GM20431 (cell line): ENCODE results near the gene EVL.

Source experiments
- in situ Hi-C: fragments of 300-500 bp; cut with MseI, MboI; formaldehyde crosslinking; loops from one replicate; pipeline ENCODE4 v1.15.0; 2020; ENCODE audit warnings: low sequenced_read_pairs; ENCODE audit not compliant: unreplicated experiment

Gene EVL

DNA sequence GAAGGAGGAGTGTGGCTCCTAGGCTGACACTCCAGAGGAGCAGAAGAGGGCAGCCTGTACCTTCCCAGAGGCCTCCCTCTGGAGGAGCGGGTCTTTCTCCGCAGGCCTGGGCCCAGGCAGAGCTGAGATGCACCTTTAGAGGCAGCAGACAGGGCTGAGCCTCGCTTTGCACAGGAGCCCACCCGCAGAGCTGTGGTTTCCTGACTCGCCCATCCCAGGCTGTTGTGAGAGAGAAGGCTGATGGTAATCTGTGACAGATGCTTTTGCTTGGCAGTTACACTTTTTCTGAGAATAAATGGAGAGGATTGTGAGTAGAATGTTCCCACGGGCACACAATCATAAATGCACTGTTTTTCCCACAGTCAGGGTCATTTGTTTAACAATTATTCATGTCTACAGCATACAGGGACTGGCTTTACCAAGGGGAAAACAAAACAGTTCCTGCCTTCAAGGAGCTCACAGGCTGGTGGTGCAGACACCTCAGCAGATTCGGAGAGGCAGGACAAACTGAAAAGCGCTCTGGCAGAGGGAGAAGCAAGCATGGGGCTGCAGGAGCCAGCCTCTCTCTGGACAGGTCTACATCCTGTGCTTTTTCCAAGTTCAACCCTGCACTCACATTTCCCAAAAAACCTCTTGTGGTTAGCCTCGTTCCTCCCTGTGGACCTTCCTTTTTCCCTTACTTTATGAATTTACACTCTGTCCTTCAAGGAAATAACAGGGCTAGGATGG is 13.9 kb downstream of the EVL start:
- in situ Hi-C loops: no loop called here

DNA sequence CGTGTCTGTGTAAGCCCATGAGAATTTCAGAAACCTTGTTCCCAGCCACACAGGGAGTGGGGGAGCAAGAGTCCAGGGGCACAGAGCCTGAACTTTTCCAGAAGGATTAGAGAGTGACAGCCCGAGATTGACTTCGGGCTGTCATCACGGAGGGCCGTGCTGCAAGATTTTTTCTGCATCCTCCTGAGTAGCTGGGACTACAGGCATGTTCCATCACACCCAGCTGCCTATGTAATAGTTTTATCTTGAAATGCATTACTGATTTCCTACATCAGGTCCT is 14.4 kb downstream of the EVL start:
- in situ Hi-C loops: no loop called here

DNA sequence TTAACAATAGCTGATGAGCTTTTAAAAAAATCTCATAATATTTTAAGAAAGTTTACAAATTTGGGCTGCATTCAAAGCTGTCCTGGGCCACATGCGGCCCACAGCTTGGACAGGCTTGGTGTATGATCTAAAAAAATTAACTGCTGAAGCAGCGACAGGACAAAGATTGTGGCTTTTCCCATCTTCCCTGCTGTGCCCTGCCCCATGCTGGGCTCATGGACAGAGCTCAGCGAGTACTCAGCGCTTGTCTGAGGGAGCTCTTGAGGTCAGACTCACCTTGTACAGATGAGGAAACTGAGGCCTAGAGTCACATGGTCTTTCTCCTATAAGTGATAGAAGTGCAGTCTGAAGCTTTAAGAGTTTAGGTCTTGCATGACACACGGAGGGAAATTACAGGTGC is 15.0 kb downstream of the EVL start:
- in situ Hi-C loops: no loop called here

DNA sequence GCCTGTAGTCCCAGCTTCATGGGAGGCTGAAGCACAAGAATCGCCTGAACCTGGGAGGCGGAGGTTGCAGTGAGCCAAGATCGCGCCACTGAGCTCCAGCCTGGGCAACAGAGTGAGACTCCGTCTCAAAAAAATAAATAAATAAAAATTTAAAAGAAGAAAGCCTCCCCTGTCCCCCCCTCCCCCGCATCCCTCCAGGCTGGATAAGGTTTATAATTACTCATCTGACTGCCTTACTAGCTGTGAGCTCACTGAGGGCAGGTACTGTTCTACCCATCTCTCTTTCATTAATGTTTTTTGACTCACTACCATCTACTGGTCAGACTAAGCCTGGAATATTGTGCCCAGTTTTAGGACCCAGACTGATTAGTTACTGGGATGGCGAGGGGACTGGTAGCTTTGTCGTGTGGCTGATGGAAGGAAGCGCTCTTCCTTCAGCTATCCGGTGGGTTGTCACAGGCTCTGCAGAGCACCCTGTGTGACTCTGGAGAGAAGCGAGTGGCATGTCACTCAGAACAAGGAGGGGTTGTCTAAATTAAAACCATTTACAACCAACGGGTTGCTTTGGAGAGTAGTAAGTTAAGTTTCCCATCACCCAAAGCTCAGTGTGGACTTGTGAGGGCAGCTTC is 16.9 kb downstream of the EVL start:
- in situ Hi-C loops: no loop called here

DNA sequence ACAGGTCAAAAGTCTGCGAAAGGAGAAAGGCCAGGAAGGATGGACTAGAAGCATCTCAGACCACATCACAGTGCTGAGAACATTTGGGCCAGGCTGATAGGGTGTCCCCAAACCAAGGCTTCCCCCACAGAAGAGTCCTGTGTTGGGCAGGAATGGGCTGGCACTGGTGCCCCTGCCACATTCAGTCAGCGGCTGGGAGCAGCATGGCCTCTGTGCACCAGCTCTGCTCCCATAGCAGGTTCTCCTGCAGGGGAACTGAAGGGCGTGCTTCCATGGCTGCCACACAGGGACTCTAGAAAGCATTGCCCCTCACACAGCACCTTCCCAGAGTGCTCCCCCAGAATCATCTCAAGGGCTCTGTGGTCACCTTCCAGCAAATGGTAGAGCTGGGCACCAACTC is 17.5 kb downstream of the EVL start:
- in situ Hi-C loops: no loop called here

DNA sequence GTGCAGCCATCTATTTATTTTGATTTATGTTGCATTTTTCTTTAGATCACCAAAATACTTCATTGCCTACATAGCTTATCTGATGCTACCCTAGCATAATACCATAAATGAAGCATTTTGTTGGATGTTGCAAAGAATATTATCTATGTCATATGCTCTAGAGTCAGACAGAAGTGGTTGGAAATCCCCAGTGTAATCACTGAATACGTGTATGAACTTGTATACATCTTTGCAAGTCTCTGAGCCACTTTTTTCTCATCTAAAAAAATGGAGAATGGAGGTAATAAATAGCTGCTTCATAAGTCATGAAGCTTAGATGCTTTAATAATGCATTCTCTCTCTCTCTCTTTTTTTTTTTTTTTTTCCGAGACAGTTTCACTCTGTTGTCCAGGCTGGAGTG is 18.5 kb downstream of the EVL start:
- in situ Hi-C loops: no loop called here

DNA sequence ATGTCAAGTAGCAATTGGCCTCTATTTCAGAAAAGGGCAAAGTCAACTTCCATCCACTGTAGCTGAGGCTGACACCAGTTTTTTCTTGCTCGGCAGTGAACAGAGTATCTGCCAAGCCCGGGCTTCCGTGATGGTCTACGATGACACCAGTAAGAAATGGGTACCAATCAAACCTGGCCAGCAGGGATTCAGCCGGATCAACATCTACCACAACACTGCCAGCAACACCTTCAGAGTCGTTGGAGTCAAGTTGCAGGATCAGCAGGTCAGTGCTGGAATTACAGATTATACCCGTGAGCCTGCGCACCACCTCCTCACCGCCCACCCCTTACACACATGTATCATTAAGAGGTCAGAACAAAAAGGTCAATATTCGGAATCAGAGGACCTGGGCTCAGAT is 19.4 kb downstream of the EVL start:
- in situ Hi-C loops: no loop called here

DNA sequence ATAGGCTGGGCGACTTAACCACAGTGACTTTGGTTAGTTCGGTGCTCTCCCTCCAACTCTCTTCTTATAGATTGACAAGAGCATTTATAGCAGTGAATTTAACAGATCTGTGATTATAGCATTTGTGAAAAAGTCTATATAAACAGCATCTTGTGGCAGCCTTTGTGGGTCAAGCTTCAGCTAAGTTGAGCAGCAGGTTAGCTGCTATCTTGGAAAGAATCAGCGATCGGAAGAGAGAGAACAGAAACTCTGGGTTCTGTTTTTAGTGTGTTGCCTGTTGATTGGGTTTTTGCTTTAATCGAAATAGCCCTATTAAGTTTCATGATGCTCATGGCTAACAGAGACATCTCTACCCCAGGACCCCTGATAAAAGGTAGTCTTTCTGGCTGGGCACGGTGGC is 20.2 kb downstream of the EVL start:
- in situ Hi-C loops: no loop called here

DNA sequence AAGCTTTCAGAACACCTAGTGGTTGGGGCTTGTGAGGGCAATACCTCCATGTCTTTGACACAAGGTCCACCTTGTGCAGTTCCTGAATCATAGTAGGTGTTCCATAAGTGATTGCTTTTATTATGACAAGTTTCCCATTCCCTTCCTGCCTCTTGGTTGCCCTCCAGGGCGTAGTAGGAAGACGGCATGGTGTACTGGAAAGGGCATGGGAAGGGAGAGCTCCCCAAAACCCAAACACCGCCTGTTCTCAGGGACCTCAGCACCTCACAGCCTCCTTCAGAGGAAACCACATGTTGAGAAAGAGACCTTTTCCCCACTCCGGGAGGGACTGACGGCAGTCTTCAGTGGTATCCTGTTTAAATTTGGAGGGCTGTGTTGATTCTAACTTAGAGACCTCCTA is 21.1 kb downstream of the EVL start:
- in situ Hi-C loops: no loop called here

DNA sequence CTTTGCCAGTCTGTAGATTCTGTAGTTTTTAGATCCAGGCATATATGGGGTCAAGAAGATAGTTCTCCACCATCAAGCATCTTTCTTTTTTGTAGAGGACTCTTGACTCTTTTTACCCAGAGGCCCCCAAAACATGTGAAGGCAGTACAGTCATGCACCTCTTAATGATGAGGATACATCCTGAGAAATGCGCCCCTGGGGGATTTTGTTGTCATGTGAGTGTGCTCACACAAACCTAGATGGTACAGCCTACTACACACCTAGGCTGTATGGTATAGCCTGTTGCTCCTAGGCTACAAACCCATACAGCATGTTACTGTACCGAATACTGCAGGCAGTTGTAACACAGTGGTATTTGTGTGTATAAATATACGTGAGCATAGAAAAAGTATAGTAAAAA is 23.0 kb downstream of the EVL start:
- in situ Hi-C loops: no loop called here

DNA sequence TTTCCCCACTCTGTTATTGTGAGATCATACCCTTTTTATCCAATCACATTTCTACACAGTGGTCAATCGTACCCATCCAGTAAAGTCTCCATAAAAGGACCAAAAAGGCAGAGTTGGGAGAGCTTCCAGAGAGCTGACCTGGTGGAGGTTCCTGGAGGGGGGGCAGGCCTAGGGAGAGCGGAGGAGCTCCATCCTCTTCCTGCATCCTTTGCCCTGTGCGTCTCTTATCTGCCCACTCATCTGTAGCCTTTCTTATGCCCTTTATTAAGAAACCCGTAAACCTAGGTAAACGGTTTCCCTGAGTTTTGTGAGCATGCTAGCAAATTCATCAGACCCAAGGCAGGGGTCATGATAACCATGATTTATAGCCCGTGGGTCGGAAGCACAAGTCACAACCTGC is 26.2 kb downstream of the EVL start:
- in situ Hi-C loops: no loop called here

DNA sequence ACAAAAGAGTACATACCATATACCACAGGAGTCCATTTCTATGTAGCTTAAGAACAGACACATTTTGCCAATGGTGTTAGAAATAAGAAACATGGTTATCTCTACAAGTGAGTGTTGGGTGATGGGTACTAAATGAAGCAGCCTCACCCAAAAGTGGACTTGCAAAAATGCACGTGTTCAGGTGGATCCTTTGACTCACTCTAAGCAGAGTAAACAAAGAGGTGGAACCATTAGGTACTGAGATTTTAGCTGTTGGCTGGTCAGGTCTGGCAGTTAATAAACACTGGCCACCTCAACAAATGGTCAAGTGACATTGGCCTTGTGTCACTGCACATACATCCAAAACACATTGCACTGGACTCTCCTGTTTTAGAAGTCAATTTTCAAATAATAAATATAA is 27.6 kb downstream of the EVL start:
- in situ Hi-C loops: no loop called here

DNA sequence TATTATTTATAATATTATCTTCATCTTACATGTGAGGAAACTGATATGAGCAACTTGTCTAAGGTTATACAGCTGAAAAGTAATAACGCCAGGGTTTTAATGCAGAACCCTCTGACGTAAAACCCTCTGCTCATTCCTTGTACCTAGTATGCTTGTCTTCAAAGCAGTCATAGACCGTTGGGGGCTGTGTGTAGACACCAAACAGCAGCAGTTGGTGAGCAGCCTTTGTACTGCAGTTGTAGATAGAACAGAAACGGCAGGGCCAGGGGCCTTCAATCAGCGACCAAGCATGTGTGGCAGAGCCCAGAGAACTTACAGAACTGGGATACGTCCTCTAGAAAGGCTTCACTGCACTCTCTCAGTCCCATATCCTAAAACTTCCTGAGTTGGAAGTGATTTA is 28.1 kb downstream of the EVL start:
- in situ Hi-C loops: no loop called here

DNA sequence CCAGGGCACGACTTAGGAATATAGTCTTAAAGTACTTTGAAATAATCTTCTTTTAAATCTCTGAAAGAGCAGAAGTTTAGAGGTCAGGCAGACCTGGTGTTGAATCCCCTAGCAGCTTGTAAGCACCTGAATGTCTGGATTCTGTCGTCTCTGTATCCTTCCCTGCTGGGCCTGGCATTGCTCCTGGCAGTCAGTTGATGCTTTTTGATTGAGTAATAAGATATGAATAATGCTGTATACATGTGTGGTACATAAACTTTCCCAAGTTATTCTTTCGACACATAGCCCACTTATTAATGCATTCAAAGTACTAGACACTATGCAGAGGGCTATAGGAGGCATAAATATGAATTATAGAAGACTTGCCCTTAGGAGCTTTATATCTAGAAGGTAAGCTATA is 31.4 kb downstream of the EVL start:
- in situ Hi-C loops: no loop called here

DNA sequence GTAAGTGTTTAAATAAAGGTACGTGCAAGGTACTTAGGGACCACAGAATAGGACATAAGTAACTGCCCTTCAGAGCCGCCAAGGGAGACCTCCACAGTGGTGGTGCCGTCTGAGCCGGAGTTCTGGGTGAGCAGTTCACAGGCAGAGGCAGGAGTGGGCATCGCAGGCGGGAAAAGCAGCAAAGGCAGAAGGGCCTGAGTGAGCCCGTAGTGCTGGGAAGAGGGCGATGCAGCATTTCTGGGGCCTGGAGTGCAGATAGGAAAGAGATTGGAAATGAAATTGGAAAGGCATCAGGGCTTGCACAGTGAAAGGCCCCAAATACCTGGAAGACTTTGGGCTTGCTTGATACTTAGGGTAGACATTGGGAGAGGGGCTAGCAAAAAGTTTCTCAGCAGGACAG is 32.9 kb downstream of the EVL start:
- in situ Hi-C loops: no loop called here

DNA sequence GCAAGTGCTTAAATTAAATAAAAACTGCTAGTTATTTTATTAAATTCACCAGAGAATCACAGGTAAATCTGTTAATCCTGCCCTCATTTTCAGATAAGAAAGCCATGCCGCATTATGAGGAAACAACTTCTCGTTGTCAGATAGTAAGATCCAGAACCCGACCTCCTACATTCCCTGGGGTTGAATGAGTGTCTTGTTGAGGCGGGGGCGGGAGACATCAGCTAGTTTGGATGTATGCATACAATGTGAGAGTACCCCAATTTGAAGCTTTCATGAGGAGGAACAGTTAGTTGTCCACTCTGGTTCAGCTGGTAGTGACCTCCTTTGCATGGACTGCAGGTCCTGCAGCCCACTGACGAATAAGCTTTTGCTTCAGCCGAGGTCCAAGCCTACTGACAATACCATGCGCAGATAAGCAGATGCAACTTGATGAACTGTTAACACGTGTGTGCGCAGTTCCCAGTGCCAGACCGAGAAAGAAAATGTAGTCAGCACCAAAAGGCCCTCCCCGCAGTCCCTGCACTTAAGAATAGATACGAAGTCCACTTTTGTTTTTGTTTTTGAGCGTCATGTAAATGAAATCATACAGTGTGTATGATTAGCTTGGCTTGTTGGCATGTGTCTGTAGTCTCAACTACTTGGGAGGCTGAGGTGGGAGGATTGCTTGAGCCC is 34.9 kb downstream of the EVL start:
- in situ Hi-C loops: no loop called here

DNA sequence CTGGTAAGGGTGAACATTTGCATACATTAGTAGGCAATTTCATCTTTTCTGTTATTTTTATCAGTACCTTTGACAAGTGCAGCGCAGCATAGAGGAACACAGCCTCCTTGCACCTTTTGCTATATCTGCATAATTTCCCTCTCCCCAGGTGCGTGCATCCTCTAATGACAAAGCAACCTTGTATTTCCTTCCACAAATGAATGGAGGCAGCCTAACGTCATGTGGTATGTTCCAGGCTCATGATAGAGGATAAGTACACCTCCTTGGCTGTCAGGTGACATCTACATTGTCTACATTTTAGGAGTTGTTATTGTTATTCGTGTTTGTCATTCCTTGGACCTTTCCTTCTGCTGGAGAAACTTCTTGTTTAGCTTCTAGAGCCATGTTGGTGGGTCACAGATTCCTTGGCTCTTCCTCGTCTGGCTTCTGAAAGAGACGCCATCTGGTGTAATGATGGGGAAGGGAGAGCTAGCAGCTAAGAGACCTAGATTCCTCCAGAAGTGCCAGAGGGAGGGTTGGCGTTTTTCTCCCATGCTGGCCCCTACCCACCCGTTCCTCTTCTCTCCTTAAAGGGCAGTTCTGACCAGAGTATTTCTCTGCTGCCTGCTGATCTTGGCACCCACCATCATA is 37.0 kb downstream of the EVL start:
- in situ Hi-C loops: no loop called here

DNA sequence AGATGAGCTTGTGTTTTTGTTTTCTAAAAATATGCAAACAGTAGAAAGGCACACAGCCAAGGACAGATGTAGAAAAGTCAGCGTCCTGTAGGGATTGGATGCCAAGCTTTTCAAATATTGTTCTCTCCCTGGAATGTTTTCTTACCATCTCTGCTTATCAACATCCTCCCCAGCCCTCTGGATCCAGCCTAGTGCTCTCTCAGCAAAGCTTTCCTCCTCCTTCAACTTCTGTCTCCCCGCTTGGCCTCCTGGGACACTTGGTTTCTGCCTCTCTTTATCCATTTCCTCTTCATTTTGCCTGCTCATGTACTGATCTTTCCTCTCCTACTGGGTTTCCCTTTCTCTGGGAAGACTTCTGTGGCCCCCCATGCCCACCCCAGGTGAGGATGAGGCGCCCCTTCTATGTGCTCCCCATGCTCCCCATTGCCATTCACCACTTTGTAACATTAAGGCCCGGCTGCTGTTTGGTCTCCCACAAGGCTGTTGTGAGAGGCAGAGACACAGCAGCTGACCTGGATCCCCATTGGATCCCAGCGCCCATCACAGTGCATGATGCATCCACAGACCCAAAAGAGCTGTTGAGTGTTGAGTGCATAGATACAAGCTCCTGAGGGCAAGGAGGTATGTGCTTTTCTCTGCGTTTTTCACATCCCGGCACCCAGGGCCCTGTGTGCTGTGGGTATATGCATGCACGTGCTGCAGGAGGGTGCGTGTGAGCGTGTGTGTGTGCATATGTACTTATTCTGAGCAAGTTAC is 38.2 kb downstream of the EVL start:
- in situ Hi-C loops: no loop called here

DNA sequence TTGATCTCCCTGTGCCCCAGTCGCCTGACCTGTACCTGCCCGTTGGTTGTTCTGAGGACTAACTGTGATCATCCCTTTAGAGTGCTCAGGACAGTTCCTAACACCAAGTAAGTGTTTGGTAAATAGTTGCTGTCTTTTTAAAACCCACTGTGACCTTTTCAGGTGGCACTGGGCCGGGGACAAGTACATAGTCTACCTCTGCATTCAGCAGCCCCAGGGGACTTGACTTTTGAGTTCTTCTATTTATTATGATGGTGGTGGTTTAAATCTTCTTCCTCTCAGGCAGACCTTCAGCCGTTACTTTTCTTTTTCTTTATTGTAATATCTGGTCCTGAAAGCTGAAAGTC is 38.8 kb downstream of the EVL start:
- in situ Hi-C loops: no loop called here

DNA sequence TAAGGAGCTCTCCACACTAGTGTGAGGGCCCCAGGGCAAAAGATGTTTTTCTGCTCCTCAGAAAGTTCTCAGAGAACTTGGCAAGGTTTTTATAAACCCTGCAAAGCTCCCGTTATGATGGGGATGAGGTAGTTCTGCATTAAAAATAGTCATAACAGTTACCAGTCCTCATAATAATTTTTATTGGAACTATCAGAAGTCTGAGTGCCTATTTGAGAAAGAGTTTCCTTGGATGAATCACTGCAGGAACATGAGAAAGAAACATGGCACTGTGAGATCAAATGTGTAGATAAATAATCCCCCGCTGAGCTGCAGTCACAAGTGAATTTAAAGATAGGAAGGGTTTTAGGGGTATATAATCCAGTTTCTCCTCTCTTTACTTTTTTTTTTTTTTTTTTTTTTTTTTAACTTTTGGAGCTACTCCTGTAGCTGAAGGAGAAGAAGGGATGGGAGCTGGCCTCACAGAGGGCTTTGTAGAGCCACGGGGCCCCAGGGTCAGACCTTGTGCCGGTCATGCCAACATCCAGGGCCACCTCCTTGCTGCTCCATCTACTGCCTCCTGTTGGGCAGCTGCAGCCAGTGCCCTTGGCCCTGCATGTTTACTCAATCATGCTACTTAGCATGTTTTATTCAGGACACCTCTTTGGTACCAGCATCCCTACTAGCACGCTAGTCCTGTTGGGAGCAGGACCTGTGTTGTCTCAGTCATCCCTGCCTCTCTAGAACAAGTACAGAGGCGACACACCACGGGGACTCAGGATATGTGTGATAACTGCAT is 39.5 kb downstream of the EVL start:
- in situ Hi-C loops: no loop called here
